HCT116 (cell line): Measurements from ENCODE around the gene P2RX7. TPM values are rescaled to one million over a fixed set of nuclear protein-coding genes. Genes with fewer than 3 reads are reported as not detected.

Experiments used
- ATAC-seq: fragments of 200-7000 bp; cut with Tn5 transposase; 2 replicates; pipeline ENCODE4 v1.9.1; 2020; ENCODE audit warnings: mild to moderate bottlenecking, moderate library complexity
- BruUV-seq: library from RNA; stranded (reverse); fragments of 400-500 nt; replicated peaks from 2 replicates; lab custom pipeline; 2021; lab: Mats Ljungman, UMichigan
- CTCF ChIA-PET: fragments of 300-600 bp; sonication (Branson Sonifier 250); formaldehyde crosslinking; loops from one replicate; lab custom pipeline; 2021; ENCODE audit warnings: antibody characterized with exemption; lab: Charles Lee
- POLR2A ChIA-PET: fragments of 300-600, 350-600 bp; sonication (Branson Sonifier 250); formaldehyde crosslinking; loops from one replicate; lab custom pipeline; 2021; ENCODE audit warnings: antibody characterized with exemption; lab: Charles Lee
- RAD21 ChIA-PET, 2 experiments: fragments of 300-600 bp; sonication (Branson Sonifier 250); formaldehyde crosslinking; loops; one replicate each; lab custom pipeline; 2023; ENCODE audit warnings: low total read pairs in 2 of 2; ENCODE audit not compliant: uncharacterized antibody in 2 of 2, unreplicated experiment in 2 of 2, low non-redundant PET in 1 of 2; lab: Charles Lee
- DNase-seq: peaks from one replicate; pipeline ENCODE4 v3.0.0-alpha.2; 2010; ENCODE audit warnings: low read depth, low spot score
- H2AFZ ChIP-seq: fragments of 200-600 bp; shearing (Covaris generic), sonication (generic); 2 replicates; pipeline ENCODE4 v1.6.1; 2017; ENCODE audit warnings: low read depth, mixed run types, mixed read lengths, antibody characterized with exemption, low read length; ENCODE audit not compliant: poor library complexity, severe bottlenecking
- H3K27ac ChIP-seq: 2 replicates; pipeline ENCODE4 v1.5.1; 2012; ENCODE audit warnings: low read depth, low read length
- H3K27me3 ChIP-seq: fragments of 200-600 bp; sonication (generic); 2 replicates; pipeline ENCODE4 v1.6.1; 2016; ENCODE audit warnings: mixed run types, low read length, mixed read lengths; ENCODE audit not compliant: insufficient read depth
- H3K36me3 ChIP-seq, 2 experiments: fragments of 200-500 bp in 1 of 2; fragments of 200-600 bp in 1 of 2; sonication (Bioruptor generic) in 1 of 2; sonication (generic) in 1 of 2; 2 replicates each; pipeline versions ENCODE4 v1.5.1 to v1.6.1; 2014 to 2016; ENCODE audit warnings: low read length in 2 of 2, inconsistent platforms in 1 of 2, mixed read lengths in 1 of 2, mixed run types in 1 of 2; ENCODE audit not compliant: insufficient read depth in 2 of 2, control insufficient read depth in 1 of 2
- H3K4me1 ChIP-seq, 2 experiments: fragments of 200-600 bp in 1 of 2; sonication (generic) in 1 of 2; 2 replicates each; pipeline versions ENCODE4 v1.5.1 to v1.6.1; 2012 to 2017; ENCODE audit warnings: low read length in 2 of 2, inconsistent platforms in 1 of 2, mild to moderate bottlenecking in 1 of 2, mixed read lengths in 1 of 2, mixed run types in 1 of 2, moderate library complexity in 1 of 2; ENCODE audit not compliant: insufficient read depth in 2 of 2, control insufficient read depth in 1 of 2
- H3K4me2 ChIP-seq: fragments of 200-600 bp; sonication (generic); 2 replicates; pipeline ENCODE4 v1.6.1; 2017; ENCODE audit warnings: mixed run types, low read length, mixed read lengths
- H3K4me3 ChIP-seq, 2 experiments: fragments of 200-600 bp in 1 of 2; sonication (generic) in 1 of 2; replicated peaks in 1 of 2; 2 replicates each; pipeline ENCODE4 v1.5.1; 2011 to 2016; ENCODE audit warnings: low read length in 2 of 2, control low read depth in 1 of 2, low read depth in 1 of 2, mild to moderate bottlenecking in 1 of 2, mixed read lengths in 1 of 2, mixed run types in 1 of 2
- H3K79me2 ChIP-seq: fragments of 200-600 bp; sonication (generic); 2 replicates; pipeline ENCODE4 v1.6.1; 2017; ENCODE audit warnings: mild to moderate bottlenecking, mixed run types, low read length, moderate library complexity, mixed read lengths; ENCODE audit not compliant: insufficient read depth
- H3K9ac ChIP-seq: fragments of 200-600 bp; sonication (generic); 2 replicates; pipeline ENCODE4 v1.6.1; 2016; ENCODE audit warnings: low read length, mixed read lengths
- H3K9me2 ChIP-seq: fragments of 200-600 bp; sonication (generic), shearing (Covaris generic); 2 replicates; pipeline ENCODE4 v1.6.1; 2017; ENCODE audit warnings: mixed run types, mild to moderate bottlenecking, moderate library complexity; ENCODE audit not compliant: insufficient read depth
- H3K9me3 ChIP-seq, 2 experiments: fragments of 200-500 bp in 1 of 2; fragments of 200-600 bp in 1 of 2; sonication (Bioruptor generic) in 1 of 2; sonication (generic) in 1 of 2; 2 replicates each; pipeline ENCODE4 v1.6.1; 2014 to 2017; ENCODE audit warnings: low read length in 2 of 2, mixed read lengths in 2 of 2, inconsistent platforms in 1 of 2, low read depth in 1 of 2, mild to moderate bottlenecking in 1 of 2, mixed run types in 1 of 2, moderate library complexity in 1 of 2; ENCODE audit not compliant: control insufficient read depth in 1 of 2, insufficient read depth in 1 of 2
- H4K20me1 ChIP-seq: fragments of 200-600 bp; sonication (generic), shearing (Covaris generic); 2 replicates; pipeline ENCODE4 v1.6.1; 2017; ENCODE audit warnings: mixed run types, mild to moderate bottlenecking, moderate library complexity; ENCODE audit not compliant: insufficient read depth
- CBX3 ChIP-seq: IDR thresholded peaks from 2 replicates; pipeline ENCODE4 v1.6.1; 2012; ENCODE audit warnings: low read depth
- CEBPB ChIP-seq: IDR thresholded peaks from 2 replicates; pipeline ENCODE4 v1.6.1; 2012; ENCODE audit warnings: low read depth
- EGR1 ChIP-seq: IDR thresholded peaks from 2 replicates; pipeline ENCODE4 v1.6.1; 2012; ENCODE audit warnings: low read depth
- ELF1 ChIP-seq: IDR thresholded peaks from 2 replicates; pipeline ENCODE4 v1.6.1; 2012; ENCODE audit warnings: low read depth, borderline replicate concordance
- EZH2phosphoT487 ChIP-seq: fragments of 200-600 bp; IDR thresholded peaks from 2 replicates; pipeline ENCODE4 v1.6.1; 2018; ENCODE audit warnings: antibody characterized with exemption, borderline replicate concordance
- FOSL1 ChIP-seq: IDR thresholded peaks from 2 replicates; pipeline ENCODE4 v1.6.1; 2012; ENCODE audit warnings: low read depth
- POLR2A ChIP-seq: IDR thresholded peaks from 2 replicates; pipeline ENCODE4 v1.7.0; 2011; ENCODE audit warnings: borderline replicate concordance; ENCODE audit not compliant: insufficient read depth, insufficient read length; ENCODE audit errors: extremely low read depth
- POLR2AphosphoS5 ChIP-seq: IDR thresholded peaks from 2 replicates; pipeline ENCODE4 v1.6.1; 2011; ENCODE audit warnings: mild to moderate bottlenecking, low read depth, low read length, moderate library complexity
- RAD21 ChIP-seq: IDR thresholded peaks from 2 replicates; pipeline ENCODE4 v1.6.1; 2012; ENCODE audit warnings: low read depth, mild to moderate bottlenecking
- REST ChIP-seq: IDR thresholded peaks from 2 replicates; pipeline ENCODE4 v1.6.1; 2012; ENCODE audit warnings: low read depth
- TCF7L2 ChIP-seq: IDR thresholded peaks from 2 replicates; pipeline ENCODE4 v1.7.0; 2011; ENCODE audit warnings: borderline replicate concordance, inconsistent platforms; ENCODE audit not compliant: insufficient read depth, insufficient read length; ENCODE audit errors: extremely low read depth
- YY1 ChIP-seq: IDR thresholded peaks from 2 replicates; pipeline ENCODE4 v1.6.1; 2011; ENCODE audit warnings: low read length, low read depth, moderate library complexity, mild to moderate bottlenecking; ENCODE audit not compliant: insufficient replicate concordance; ENCODE audit errors: extremely low read depth
- ZFX ChIP-seq: fragments of 450-650 bp; IDR thresholded peaks from 2 replicates; pipeline ENCODE4 v1.6.1; 2017
- ZNF274 ChIP-seq: fragments of 200-500 bp; sonication (Bioruptor generic); IDR thresholded peaks from 2 replicates; pipeline ENCODE4 v1.6.1; 2014; ENCODE audit warnings: mild to moderate bottlenecking, low read depth, low read length, inconsistent platforms
- intact Hi-C: fragments of 100-400 bp; cut with micrococcal nuclease; formaldehyde crosslinking; loops from 2 replicates; pipeline ENCODE4 v1.10.0; 2022
- total RNA-seq: library from RNA; stranded (reverse); gene quantifications from one replicate; pipeline ENCODE4 v1.2.1, GENCODE V29; 2021; ENCODE audit not compliant: unreplicated experiment
- TF ChIP-seq, protein P1 (sequence below), 3 experiments: fragments of 200-600 bp in 1 of 3; sonication (generic) in 1 of 3; IDR thresholded peaks in 2 of 3; conservative IDR thresholded peaks in 1 of 3; 2 replicates each; pipeline ENCODE4 v1.5.1; 2012 to 2017; ENCODE audit warnings: low read depth in 2 of 3, low read length in 2 of 3, antibody characterized with exemption in 1 of 3, borderline replicate concordance in 1 of 3, control low read depth in 1 of 3, mild to moderate bottlenecking in 1 of 3, mixed read lengths in 1 of 3, mixed run types in 1 of 3, moderate library complexity in 1 of 3; ENCODE audit not compliant: insufficient read depth in 1 of 3

Gene P2RX7
- total RNA-seq, 1 experiment from 2014 or later, result 1.5 TPM

GRCh38 chr12:121190523-121191031, 57.9 kb downstream of the P2RX7 start (continued):
- TF ChIP-seq ZNF274, result no peak

DNA sequence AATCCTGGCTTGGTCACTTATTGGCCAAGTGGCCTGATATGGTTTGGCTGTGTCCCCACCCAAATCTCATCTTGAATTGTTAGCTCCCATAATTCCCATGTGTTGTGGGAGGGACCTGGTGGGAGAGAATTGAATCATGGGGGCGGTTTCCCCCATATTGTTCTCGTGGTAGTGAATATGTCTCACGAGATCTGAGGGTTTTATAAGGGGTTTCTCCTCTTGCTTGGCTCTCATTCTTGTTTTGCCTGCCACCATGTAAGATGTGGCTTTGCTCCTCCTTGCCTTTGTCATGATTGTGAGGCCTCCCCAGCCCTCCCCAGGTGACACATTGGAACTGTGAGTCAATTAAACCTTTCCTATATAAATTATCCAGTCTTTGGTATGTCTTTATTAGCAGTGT, 58.5 kb downstream of the P2RX7 start:
- POLR2A ChIA-PET, result no interaction called here
- no peaks in the 10 kb centered on the region for H3K9me2 ChIP-seq
- no peak overlapping the region for H3K4me2 ChIP-seq
- H3K9ac ChIP-seq, result no peak overlapping the region
- H3K9me3 ChIP-seq, result no peaks in the 10 kb centered on the region
- H2AFZ ChIP-seq, result no peak overlapping the region
- no peaks in the 10 kb centered on the region for H3K27me3 ChIP-seq
- no TSS peak for BruUV-seq
- no peaks in the 10 kb centered on the region for H3K36me3 ChIP-seq
- CTCF ChIA-PET, result no interaction called here
- RAD21 ChIA-PET, result no interaction called here
- H3K4me3 ChIP-seq, result no peak overlapping the region
- ATAC-seq (no peak), DNase-seq (no peak)
- no peaks in the 10 kb centered on the region for H3K79me2 ChIP-seq
- no peaks in the 10 kb centered on the region for H4K20me1 ChIP-seq
- no peaks in the 10 kb centered on the region for H3K4me1 ChIP-seq
- H3K27ac ChIP-seq, result no peak overlapping the region
- no peak for TF ChIP-seq EGR1
- TF ChIP-seq ZFX, result no peak
- no peak for TF ChIP-seq ELF1
- TF ChIP-seq POLR2AphosphoS5, result no peak
- intact Hi-C loops, result no loop called here

- BruUV-seq, result no TSS peak
- no peaks in the 10 kb centered on the region for H3K36me3 ChIP-seq
- H4K20me1 ChIP-seq, result no peaks in the 10 kb centered on the region
- no peak overlapping the region for H3K4me2 ChIP-seq
- no peaks in the 10 kb centered on the region for H3K9me3 ChIP-seq
- ChIA-PET RAD21 (no interaction called here), CTCF (no interaction called here), POLR2A (no interaction called here)
- H3K9me2 ChIP-seq, result no peaks in the 10 kb centered on the region
- ATAC-seq, result no peak
- H3K27me3 ChIP-seq, result no peaks in the 10 kb centered on the region
- H3K4me1 ChIP-seq, result no peaks in the 10 kb centered on the region
- no peak overlapping the region for H2AFZ ChIP-seq
- no peaks in the 10 kb centered on the region for H3K79me2 ChIP-seq
- DNase-seq, result no peak
- no peak overlapping the region for H3K4me3 ChIP-seq
- no peak overlapping the region for H3K9ac ChIP-seq
- no peak overlapping the region for H3K27ac ChIP-seq
- intact Hi-C loops, result no loop called here
- TF ChIP-seq POLR2A, result no peak
- TF ChIP-seq REST, result no peak
- TF ChIP-seq EZH2phosphoT487, result no peak
- no peak for TF ChIP-seq FOSL1
- no peak for TF ChIP-seq TCF7L2
- TF ChIP-seq RAD21, result no peak
- TF ChIP-seq, protein P1, sequence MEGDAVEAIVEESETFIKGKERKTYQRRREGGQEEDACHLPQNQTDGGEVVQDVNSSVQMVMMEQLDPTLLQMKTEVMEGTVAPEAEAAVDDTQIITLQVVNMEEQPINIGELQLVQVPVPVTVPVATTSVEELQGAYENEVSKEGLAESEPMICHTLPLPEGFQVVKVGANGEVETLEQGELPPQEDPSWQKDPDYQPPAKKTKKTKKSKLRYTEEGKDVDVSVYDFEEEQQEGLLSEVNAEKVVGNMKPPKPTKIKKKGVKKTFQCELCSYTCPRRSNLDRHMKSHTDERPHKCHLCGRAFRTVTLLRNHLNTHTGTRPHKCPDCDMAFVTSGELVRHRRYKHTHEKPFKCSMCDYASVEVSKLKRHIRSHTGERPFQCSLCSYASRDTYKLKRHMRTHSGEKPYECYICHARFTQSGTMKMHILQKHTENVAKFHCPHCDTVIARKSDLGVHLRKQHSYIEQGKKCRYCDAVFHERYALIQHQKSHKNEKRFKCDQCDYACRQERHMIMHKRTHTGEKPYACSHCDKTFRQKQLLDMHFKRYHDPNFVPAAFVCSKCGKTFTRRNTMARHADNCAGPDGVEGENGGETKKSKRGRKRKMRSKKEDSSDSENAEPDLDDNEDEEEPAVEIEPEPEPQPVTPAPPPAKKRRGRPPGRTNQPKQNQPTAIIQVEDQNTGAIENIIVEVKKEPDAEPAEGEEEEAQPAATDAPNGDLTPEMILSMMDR (IDR thresholded peaks at IDR 0.05 in 2 of 3, conservative IDR thresholded peaks at IDR 0.05 in 1 of 3; ENCODE audit: borderline replicate concordance in 1 of 3, insufficient read depth in 1 of 3, low read depth in 2 of 3, low read length in 2 of 3), result no peak
- no peak for TF ChIP-seq YY1
- no peak for TF ChIP-seq ZFX
- TF ChIP-seq EGR1, result no peak
- no peak for TF ChIP-seq CEBPB
- TF ChIP-seq CBX3, result no peak
Observed at GRCh38 chr12:121196902-121197301, 64.2 kb downstream of the P2RX7 start.
